Adrenal gland (tissue), 12 donors: ENCODE data around the gene TRABD2A. TPM values are rescaled to one million over a fixed set of nuclear protein-coding genes. Genes with fewer than 3 reads are reported as not detected.

Source experiments
- DNase-seq, 7 donors: peaks; one replicate each; pipeline ENCODE4 v3.0.0-alpha.2; 2019 to 2020
- H3K27ac ChIP-seq, 5 donors: fragments of 200-600 bp; sonication (generic) in 4 of 5; 1 replicate in 3 of 5; 2 replicates in 2 of 5; pipeline versions ENCODE4 v1.5.1 to v1.8.0; 2016 to 2020; ENCODE audit warnings: mild to moderate bottlenecking in 1 of 5
- H3K27me3 ChIP-seq: fragments of 200-600 bp; 2 replicates; pipeline ENCODE4 v1.8.0; 2021
- H3K36me3 ChIP-seq, 2 donors: fragments of 200-600 bp; replicated peaks in 1 of 2; 1 replicate in 1 of 2; 2 replicates in 1 of 2; pipeline versions ENCODE4 v1.5.1 to v1.8.0; 2018 to 2022
- H3K4me1 ChIP-seq, 2 donors: fragments of 200-600 bp; replicated peaks in 1 of 2; 1 replicate in 1 of 2; 2 replicates in 1 of 2; pipeline versions ENCODE4 v1.5.1 to v1.8.0; 2018 to 2021
- H3K4me3 ChIP-seq, 4 donors: fragments of 200-600 bp; sonication (generic) in 3 of 4; one replicate each; pipeline ENCODE4 v1.5.1; 2016 to 2018
- H3K9me3 ChIP-seq, 3 donors: fragments of 200-600 bp; sonication (generic) in 1 of 3; replicated peaks in 1 of 3; 1 replicate in 2 of 3; 2 replicates in 1 of 3; pipeline versions ENCODE4 v1.5.1 to v1.8.0; 2016 to 2021
- CTCF ChIP-seq, 6 experiments: fragments of 450-650 bp in 4 of 6; fragments of 200-600 bp in 2 of 6; sonication (generic) in 1 of 6; IDR thresholded peaks; 1 replicate in 5 of 6; 2 replicates in 1 of 6; pipeline versions ENCODE4 v1.5.1 to v1.8.0; 2016 to 2021; ENCODE audit warnings: antibody characterized with exemption in 6 of 6, mild to moderate bottlenecking in 2 of 6, moderate library complexity in 1 of 6
- POLR2A ChIP-seq, 2 donors: fragments of 450-650 bp; IDR thresholded peaks; one replicate each; pipeline ENCODE4 v1.6.1; 2017; ENCODE audit warnings: antibody characterized with exemption in 2 of 2, mild to moderate bottlenecking in 2 of 2, moderate library complexity in 1 of 2
- WGBS, 4 donors: extraction: QIAGEN DNeasy Blood & Tissue Kit in 2 of 4; methylation state at CpG; one replicate each; pipeline versions ENCODE4 v1.1.5 to v1.1.7; 2013 to 2017; 5-methylcytosine and 5-hydroxymethylcytosine counted together
- intact Hi-C, 2 donors: fragments of 100-400 bp; cut with DNase I; formaldehyde crosslinking; loops; one replicate each; pipeline versions ENCODE4 v1.14.1 to v1.15.0; 2022 to 2023
- polyA plus RNA-seq, 3 donors: library from polyadenylated mRNA; stranded (reverse); fragments of 200-250 nt in 2 of 3; fragments of 350-450 nt in 1 of 3; fragmentation: Illumina TruSeq in 1 of 3; extraction: RNeasy Lipid Tissue Mini Kit (QIAGEN cat#74804) in 1 of 3; gene quantifications; one replicate each; pipeline ENCODE4 v1.2.3, GENCODE V29; 2013 to 2014
- total RNA-seq, 9 donors: library from RNA; depleted of rRNA in 4 of 9; stranded (reverse); fragments of >200 nt in 4 of 9; fragments of 120-200 nt in 1 of 9; fragmentation: NEBNext Ultra II Directional in 1 of 9; extraction: Animal tissue kit (Norgen Biotek cat#: 25700) in 1 of 9; gene quantifications; one replicate each; pipeline versions ENCODE4 v1.1.0 to v1.2.4, GENCODE V29; 2013 to 2023
- donor health status: healthy with polysubstance abuse.
- donor health status: Bipolar disorder and iron deficiency.
- donor health status: DM: yes; HTN: yes; CAD: no.
- donor health status: DM: no; HTN: no; CAD: no.
- donor health status: DM: no; HTN: no; CAD: no.
- donor health status: DM: yes; HTN: yes; CAD: no.

Gene TRABD2A
- total and polyA plus RNA-seq, 12 donors = 0.28 to 2.4 (median 0.69) TPM; not detected in 1

GRCh38 chr2:84911135-84911678 lies 30.3 kb upstream of the TRABD2A start:
- intact Hi-C loops = no loop called here
- TF ChIP-seq CTCF (IDR thresholded peaks at IDR 0.05) (no peak), POLR2A (IDR thresholded peaks at IDR 0.05) (no peak)
- no peaks in the 10 kb centered on the region for H3K27me3 ChIP-seq
- no peak overlapping the region for H3K4me3 ChIP-seq
- no peak for DNase-seq
- H3K9me3 ChIP-seq = no peaks in the 10 kb centered on the region
- no peaks in the 10 kb centered on the region for H3K36me3 ChIP-seq
- H3K4me1 ChIP-seq = peaks cover 0 to 4% of the 10 kb centered on the region in 2 donors
- 93 to 96% (median 96%) methylated on average over 5 of the region's 5 CpGs for WGBS, 4 donors
- no peak overlapping the region for H3K27ac ChIP-seq

- WGBS, 4 donors = 88 to 100% (median 92%) methylated on average over 2 of the region's 2 CpGs
- H3K4me1 ChIP-seq = peaks cover 5 to 9% of the 10 kb centered on the region in 2 donors
- no peak for DNase-seq
- H3K27ac ChIP-seq = no peak overlapping the region
- no peak overlapping the region for H3K4me3 ChIP-seq
- no peaks in the 10 kb centered on the region for H3K36me3 ChIP-seq
- TF ChIP-seq CTCF (IDR thresholded peaks at IDR 0.05) = no peak
- TF ChIP-seq POLR2A (IDR thresholded peaks at IDR 0.05) = no peak
- H3K9me3 ChIP-seq = no peaks in the 10 kb centered on the region
- intact Hi-C loops = no loop called here
- no peaks in the 10 kb centered on the region for H3K27me3 ChIP-seq
Observed at GRCh38 chr2:84908948-84909713, 28.2 kb upstream of the TRABD2A start.

GRCh38 chr2:84906900-84907714 lies 26.2 kb upstream of the TRABD2A start:
- H3K9me3 ChIP-seq = no peaks in the 10 kb centered on the region
- no peaks in the 10 kb centered on the region for H3K27me3 ChIP-seq
- TF ChIP-seq CTCF (IDR thresholded peaks at IDR 0.05) (peak in 1 of 6 experiments; percentile 2), POLR2A (IDR thresholded peaks at IDR 0.05) (peak in 1 of 2 donors; percentile 45)
- H3K4me3 ChIP-seq = peak overlapping the region in 2 of 4 donors; percentile 90 to 97
- peak overlapping the region in 4 of 5 donors; percentile 80 to 95 (median 86) for H3K27ac ChIP-seq
- peak; percentile 43 to 76 (median 61) for DNase-seq
- intact Hi-C loops = no loop called here
- peaks cover 7 to 9% of the 10 kb centered on the region in 2 donors for H3K4me1 ChIP-seq
- 27 to 50% (median 48%) methylated on average over 15 of the region's 15 CpGs for WGBS, 4 donors
- H3K36me3 ChIP-seq = no peaks in the 10 kb centered on the region
